Prostate gland (tissue), 2 donors: ENCODE results near the gene HARBI1.

Source experiments
- POLR2A ChIP-seq: fragments of 450-650 bp; IDR thresholded peaks from one replicate; pipeline ENCODE4 v1.6.1; 2016; ENCODE audit warnings: antibody characterized with exemption, mild to moderate bottlenecking
- POLR2AphosphoS5 ChIP-seq: sonication (generic); formaldehyde crosslinking; IDR thresholded peaks from one replicate; pipeline ENCODE4 v1.6.1; 2017; ENCODE audit warnings: antibody characterized with exemption
- TF ChIP-seq, protein P1 (sequence below), 4 experiments: fragments of 200-600 bp in 2 of 4; fragments of 450-650 bp in 2 of 4; sonication (generic) in 2 of 4; IDR thresholded peaks; 1 replicate in 3 of 4; 2 replicates in 1 of 4; pipeline ENCODE4 v1.5.1; 2016 to 2019; ENCODE audit warnings: antibody characterized with exemption in 4 of 4, mild to moderate bottlenecking in 2 of 4, moderate library complexity in 2 of 4

DNA sequence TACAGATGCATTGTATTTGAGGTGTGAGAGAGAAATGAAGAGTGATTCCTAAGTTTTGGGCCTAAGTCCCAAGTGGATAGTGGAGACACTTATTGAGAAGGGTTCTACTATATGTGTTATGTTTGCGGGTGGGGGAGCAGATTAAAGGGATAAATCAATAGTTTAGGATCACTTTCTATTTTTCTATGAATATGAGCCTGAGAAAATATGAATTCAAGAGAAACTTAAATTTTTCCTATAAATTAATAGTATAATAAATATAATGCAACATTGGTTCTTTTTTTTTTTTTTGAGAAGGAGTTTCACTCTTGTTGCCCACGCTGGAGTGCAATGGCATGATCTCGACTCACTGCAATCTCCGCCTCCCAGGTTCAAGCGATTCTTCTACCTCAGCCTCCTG, 54.5 kb downstream of the HARBI1 start:
- TF ChIP-seq, protein P1, sequence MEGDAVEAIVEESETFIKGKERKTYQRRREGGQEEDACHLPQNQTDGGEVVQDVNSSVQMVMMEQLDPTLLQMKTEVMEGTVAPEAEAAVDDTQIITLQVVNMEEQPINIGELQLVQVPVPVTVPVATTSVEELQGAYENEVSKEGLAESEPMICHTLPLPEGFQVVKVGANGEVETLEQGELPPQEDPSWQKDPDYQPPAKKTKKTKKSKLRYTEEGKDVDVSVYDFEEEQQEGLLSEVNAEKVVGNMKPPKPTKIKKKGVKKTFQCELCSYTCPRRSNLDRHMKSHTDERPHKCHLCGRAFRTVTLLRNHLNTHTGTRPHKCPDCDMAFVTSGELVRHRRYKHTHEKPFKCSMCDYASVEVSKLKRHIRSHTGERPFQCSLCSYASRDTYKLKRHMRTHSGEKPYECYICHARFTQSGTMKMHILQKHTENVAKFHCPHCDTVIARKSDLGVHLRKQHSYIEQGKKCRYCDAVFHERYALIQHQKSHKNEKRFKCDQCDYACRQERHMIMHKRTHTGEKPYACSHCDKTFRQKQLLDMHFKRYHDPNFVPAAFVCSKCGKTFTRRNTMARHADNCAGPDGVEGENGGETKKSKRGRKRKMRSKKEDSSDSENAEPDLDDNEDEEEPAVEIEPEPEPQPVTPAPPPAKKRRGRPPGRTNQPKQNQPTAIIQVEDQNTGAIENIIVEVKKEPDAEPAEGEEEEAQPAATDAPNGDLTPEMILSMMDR (IDR thresholded peaks at IDR 0.05): no peak
- TF ChIP-seq POLR2AphosphoS5 (no peak), POLR2A (no peak)
